Left renal cortex interstitium (tissue), 4 donors: ENCODE measurements around the gene CCDC188. TPM values are rescaled to one million over a fixed set of nuclear protein-coding genes. Genes with fewer than 3 reads are reported as not detected.
A peak's percentile ranks its signal among the peaks of the same experiment; 100 is the strongest.
"Not testable (repeated sequence)": the region's sequence is repeated elsewhere in the genome, so short reads cannot be mapped to it uniquely, and the experiment has no call there.

Experiments
- DNase-seq, 4 donors: peaks; one replicate each; pipeline ENCODE4 v3.0.0-alpha.2; 2013; ENCODE audit warnings: low read depth in 4 of 4, low spot score in 2 of 4, missing footprints in 1 of 4
- polyA plus RNA-seq, 4 donors: library from polyadenylated mRNA; unstranded; fragments of 120-200 nt; gene quantifications; one replicate each; pipeline ENCODE4 v1.2.1, GENCODE V29; 2013; ENCODE audit not compliant: insufficient read length in 4 of 4

The CCDC188 gene
- polyA plus RNA-seq, 4 donors, result 0.24 to 1.8 (median 0.96) TPM

DNA sequence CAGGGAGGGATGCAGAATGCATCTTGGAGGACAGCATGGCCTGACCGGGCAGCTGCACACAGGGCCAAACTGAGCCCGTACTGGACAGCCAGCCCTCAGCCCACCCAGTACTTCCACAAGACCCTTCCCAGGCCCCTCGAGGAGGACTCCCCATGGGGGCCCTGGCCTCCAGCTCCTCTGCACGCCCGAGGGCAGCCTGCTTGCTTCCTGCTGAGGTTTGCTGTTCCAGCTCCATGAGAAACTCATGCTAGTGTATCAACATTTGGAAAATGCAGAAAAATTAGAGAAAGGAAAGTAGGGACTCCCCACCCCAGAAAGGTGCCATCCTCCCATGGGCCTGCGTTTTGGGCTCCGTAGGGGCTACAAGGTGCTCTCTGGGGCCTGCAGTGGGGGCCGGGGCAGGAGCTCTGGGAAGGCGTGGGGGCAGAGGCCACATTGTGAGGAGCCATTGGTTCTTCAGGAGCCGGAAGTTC, 21.3 kb upstream of the CCDC188 start:
- no peak for DNase-seq

DNA sequence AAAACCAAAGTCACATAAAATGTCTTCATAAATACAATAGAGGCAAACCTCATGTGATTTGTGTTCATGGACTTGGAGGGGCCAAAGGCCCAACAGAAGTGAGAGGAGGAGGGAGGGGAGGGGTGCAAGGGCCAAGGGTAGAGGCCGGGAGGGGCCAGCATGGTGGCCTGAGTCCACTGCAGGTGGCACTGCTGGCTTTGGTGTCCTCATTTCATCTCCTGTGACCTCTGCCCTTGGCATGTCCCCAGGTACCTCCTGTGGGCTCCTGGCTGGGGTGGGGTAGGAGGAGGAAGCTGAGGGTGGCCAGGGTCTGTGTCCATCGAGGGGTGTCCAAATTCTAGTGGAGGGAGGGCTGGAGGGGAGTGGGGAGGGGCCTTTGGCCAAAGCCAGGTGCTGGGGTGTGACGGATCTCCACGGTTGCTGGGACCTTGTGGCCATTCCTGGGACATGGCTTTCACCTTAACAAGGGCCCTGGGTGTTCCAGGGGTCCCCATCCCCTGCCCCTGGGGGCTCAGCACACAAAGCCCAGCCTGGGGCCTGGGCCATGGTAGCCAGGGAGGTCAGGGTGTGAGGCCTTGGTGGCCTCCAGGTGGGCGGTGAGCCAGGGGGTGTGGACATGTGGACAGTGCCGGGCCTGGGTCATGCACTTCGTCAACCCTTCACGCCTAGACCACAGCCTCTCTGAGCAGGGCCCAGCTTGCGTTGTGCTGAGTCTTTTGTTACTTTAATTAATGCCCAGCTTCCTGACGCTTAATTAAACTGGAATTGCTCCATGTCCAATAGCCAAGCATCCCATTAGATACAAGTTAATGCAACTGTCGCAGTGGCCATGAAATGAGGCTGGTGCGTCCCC, 20.7 kb upstream of the CCDC188 start:
- DNase-seq, result no peak

DNA sequence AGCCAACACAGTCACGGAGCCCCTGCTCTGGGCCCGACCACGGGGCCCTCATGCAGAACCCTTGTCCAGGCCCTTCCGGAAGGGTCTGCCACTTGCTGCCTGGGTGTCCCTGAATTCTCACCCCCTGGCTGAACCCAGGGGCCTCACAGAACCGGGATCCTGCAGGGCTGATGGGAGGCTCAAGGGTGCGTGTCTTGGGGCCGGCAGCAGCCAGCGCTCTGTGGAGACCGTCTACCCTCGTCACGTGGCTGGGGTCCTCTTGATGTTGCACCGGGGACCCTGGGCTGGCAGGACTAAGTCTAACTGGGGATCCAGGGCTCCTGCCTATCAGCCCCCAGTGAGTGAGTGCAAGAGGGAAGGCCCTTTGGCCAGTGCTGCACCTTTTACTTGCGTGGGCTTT, 19.3 kb upstream of the CCDC188 start:
- DNase-seq, result no peak

DNA sequence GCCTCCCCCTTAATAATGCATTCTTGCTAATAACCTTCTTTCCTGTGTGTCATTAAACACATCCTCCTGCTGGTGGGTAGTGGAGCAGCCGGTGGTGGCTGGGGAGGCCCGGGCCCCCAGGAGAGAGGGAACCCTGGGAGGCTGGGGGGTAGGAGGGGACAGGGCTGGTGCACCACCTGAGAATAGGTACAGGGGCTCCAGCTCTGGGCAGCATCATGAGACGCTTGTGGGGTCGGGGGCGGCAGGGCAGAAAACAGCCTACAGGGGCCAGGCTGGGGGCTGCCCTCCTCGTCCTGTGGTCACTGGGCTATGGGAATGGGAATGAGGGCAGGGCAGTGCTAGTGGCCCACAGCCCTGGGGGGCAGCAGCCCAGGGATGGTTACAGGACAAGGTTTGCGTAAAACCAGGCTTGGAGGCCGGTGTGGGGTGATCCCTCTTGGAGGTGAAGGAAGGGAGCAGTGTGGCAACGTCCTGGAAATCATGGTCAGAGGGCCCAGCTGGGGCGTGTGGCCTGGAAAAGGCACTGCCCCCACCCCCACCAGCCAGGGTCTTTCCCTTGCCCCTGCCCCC, 18.5 kb upstream of the CCDC188 start:
- no peak for DNase-seq

DNA sequence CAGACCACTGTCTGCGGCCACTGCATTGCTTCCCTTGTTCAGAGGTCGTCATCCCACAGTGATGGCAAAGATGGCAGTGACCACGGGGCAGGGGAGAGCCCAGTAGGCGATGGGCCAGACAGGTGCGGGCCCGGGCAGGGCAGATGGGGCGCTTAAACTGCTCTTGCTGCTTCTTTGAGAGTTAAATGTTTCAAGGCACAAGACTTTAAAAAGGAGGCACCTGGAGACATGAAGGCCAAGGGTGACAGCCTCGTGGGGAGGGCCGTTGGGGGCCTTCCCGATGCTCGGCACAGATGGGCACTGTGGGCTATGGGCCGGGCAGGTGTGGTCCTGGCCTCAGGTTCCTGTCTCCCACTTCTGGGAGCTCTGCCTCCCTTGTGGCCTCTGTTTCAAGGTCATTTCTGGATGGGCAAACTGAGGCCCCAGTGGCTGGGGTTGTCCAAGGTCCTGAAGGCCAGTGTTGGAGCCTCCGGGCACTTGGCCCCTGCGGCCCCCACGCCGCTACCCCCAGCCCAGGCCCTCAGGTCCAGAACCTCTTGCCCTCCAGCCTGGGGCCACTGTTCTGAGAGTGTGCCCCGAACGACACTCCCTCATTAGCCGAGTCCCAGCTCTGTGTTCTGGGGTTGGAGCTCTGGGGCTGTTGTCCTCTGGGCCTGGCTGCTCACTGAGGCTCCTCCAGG, 16.9 kb upstream of the CCDC188 start:
- DNase-seq, result no peak

DNA sequence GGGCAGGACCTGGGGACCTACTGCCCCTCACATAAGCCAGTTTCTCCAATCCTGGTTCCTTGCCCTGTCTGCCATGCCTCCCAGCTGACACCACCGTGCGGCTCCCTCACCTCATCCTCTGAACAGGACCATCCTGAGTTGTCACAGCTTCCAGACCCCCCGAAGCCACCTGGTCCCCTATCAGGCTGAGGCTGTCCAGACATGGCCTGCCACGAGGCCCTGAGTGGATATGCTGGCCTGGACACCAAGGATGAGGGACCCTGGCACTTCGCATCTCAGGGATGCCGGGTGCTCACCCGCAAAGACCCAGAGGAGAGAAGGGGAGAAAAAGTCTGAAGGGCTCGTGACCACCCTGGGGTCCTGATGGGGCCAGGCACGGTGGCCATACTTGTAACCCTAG, 15.8 kb upstream of the CCDC188 start:
- no peak for DNase-seq

DNA sequence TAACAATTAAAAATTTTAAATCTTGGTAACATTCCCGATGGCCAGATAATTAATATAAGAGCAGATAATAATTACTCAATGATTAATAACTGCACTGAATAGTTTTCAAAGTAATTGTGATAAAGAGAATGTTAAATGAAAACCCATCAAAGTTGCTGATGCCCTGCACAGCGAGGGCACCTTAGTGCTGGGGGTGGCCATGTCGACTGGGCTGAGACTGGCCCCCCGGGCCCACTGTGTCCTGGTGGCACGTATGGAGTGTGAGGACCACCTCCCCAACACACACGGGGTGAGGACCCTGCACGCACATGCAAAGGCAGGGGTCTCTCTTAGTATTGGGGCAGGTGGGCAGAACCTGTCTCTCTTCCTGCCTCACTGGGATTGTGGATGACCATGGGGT, 15.1 kb upstream of the CCDC188 start:
- no peak for DNase-seq

DNA sequence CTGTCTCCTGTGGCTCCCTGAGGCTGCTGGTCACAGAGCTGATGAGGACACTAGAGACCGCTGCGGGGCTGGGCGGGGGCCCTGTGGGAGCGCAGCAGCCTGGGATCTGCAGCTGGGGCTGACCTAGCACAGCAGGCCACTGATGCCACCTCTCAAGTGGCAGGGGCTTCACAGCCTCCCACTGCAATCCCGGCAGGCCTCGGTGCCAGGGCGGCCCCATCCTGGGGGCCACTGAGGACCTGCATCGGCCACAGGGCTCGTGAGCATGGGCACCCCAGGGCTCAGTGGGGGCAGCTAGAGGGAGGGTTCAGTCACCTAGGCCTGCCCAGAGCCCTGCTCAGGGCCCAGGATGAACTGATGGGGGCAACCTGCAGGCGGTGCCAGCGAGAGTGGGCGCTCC, 14.6 kb upstream of the CCDC188 start:
- no peak for DNase-seq

DNA sequence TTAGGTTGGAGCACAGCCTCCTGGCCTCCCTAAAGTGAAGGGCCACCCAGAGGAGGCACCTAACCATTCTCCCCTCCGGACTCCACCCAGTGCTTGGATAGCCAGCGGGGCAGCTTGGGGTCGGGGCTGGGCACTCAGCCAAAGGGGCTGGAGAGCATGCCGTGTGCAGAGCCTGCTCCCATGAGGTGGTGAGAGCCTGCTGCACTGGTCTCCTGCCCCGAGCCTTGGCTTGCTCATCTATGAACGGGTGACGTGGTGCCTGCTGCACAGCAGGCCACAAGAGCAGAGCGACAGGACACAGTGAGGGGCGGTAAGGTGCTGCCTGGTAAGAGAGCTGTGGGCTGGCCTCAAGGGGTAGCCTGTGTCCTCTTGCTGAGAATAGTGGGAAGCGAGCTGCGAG, 14.0 kb upstream of the CCDC188 start:
- DNase-seq, result no peak

DNA sequence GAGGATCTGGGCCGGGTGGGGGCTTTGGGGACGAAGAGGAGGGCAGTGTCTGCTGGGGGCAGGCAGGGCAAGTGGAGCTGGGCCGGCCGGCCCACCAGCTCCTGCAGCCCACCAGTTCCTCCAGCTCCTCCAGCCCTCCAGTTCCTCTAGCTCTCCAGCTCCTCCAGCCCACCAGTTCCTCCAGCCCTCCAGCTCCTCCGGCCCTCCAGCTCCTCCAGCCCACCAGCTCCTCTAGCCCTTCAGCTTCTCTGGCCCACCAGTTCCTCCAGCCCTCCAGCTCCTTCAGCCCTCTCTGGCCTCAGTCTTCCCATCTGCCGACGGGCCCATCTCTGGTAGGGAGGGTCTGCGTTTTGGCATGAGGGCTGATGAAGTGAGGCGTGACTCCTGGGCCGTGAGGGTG, 9.2 kb upstream of the CCDC188 start:
- no peak for DNase-seq

DNA sequence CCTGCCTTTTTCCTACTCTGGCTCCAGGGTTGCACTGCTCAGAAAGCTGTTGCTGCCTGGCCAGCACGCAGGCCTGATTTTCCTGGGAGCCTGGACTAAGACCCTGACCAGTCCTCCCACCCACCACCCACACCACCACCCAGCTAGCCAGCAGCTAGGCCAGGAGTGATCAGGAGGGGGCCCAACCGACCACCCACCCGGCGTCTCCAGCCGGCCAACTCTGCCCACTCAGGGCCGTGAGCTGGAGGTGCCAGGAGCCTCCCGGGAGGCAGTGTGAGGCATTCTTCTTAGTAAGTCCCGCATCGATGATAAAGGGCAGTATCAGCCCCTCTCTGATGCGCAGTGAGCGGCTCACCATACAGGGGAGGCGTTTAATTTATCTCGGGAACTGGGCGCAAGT, 8.7 kb upstream of the CCDC188 start:
- not testable (repeated sequence) for DNase-seq

DNA sequence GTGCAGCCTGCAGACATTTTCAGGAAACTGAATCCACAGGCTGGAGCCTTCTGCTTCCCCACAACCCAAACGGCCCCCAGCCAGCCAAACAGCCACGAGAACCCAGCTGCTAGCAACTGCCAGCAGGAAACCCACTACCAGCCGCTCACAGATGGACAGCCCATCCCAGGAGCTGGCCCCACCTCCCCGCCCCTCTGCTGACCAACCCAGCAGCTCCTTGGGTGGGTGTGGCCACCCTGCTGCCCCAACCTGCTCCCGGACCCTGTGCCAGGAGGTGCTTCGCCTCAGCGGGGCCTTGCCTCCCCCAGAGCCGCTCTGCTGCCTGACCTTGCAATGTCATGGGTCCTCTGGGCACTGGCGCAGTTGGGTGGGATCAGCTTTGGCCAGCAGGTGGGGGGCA, 8.2 kb upstream of the CCDC188 start:
- DNase-seq, result peak in 1 of 4 donors; percentile 19

DNA sequence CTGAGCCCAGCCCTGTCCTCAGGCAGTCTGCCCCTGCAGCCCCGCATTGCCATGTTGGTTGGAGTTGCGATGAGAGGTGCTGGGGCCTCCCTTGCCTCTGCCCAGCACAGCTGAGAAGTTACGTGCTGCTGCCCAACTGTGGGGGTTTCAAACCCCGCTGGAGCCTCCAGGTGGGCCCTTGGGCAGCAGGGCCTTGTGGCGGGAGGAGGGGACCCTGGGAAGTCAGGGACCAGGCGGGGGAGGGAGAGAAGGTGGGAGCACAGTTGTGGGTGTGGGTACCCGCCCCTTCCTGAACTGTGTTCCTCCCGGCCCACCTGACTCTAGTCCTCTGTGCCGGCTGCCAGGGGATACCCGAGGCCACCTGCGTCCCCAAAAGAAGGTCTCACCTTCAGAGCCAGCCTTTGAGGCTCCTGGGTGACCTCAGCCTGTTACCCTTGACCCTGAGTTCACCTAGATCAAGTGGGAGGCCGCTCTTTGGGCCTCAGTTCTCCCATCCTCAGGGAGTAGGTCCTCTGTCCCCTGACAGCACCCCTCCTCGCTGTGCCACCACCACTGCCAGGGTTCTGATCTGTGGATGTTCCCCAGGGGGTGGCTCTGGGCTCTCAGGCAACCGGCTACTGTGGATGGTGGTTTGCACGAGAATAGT, 7.7 kb upstream of the CCDC188 start:
- DNase-seq, result no peak

DNA sequence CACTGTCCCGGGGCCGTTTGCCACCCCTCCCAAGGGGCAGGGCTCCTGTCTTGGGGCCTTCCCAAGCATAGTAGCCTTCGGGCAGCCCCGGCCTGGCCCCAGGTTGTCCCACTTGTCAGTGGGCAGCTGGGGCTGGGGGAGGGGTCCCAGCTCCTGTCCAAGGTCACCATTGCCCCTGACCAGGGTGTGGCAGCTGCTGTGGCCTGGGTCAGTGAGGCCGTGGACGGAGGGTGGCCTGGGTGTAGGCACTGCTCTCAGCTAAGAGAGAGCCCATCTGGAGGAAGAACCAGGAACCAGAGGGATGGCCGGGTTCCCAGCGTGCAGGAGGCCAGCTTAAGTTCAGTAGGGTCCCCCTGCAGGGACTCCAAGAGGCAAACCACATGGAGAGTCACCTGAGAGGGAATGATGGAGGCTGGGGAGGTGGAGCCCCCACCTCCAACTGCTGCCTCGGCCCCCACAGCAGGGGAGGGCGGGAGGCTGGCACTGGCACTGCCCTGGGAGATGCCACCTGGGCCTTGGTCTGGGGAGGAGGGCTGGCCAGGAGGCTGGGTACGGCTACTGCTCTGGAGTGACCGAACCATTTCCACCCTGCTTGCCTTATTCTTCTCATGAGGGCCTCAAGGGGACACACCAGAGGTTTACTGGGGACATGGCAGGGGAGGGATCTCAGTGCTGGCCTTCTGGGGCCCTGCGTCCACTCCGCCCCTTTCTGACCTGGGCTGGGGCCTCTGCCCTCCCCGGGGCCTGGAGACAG, 6.8 kb upstream of the CCDC188 start:
- no peak for DNase-seq

DNA sequence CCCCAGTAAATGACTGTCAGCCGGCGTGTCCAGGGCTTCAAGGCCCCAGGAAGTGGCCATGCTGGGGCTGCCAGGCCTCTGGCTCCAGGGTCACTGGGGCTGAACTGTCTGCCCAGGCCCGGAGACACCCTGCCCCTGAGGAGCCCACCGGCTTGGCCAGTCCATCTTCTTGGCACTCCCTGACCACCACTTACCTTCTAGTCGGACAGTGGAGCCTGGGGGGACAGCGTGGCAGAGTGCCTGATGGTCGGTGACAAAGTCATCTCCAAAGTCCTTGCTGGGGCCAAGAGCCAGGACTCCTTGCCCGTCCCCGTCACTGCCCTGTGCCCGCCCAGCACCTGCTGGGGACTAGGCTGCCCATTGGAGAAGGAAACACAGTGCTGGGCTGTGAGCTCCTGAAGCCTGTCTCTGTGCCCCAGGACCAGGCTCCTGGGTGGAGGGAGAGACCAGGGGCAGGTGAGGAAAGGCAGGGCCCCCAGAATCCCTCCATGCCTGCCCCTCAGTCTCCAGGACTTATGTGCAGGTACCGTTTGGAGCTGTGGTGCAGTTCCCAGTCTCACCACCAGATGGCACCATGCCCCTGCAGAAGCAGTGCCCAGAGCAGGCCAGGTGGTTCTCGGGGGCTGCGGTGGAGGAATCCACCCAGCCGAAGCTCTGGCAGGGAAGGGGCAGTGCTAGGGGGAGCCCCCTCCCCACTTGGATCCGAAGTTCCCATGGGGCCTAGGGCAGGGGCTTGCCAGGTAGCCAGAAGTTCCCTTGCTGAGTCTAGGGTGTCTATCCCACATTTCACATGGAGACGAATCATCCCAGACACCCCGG, 6.0 kb upstream of the CCDC188 start:
- peak; percentile 46 to 72 (median 52) for DNase-seq

DNA sequence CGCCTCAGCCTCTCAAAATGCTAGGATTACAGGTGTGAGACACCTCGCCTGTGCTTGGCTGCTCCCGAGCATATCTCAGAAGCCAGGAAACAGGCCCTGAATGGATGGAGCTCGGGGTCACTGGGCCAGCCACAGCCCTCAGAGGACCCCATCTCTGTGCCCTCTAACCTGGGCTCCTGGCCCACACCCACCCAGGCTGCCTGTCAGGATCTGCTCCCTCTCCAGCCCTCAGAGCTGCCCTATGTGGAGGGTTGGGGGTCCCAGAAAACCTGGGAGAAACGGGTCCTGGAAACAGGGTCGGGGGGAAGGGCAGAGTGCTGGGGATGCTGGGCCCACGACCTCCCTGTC, 5.2 kb upstream of the CCDC188 start:
- DNase-seq, result no peak

DNA sequence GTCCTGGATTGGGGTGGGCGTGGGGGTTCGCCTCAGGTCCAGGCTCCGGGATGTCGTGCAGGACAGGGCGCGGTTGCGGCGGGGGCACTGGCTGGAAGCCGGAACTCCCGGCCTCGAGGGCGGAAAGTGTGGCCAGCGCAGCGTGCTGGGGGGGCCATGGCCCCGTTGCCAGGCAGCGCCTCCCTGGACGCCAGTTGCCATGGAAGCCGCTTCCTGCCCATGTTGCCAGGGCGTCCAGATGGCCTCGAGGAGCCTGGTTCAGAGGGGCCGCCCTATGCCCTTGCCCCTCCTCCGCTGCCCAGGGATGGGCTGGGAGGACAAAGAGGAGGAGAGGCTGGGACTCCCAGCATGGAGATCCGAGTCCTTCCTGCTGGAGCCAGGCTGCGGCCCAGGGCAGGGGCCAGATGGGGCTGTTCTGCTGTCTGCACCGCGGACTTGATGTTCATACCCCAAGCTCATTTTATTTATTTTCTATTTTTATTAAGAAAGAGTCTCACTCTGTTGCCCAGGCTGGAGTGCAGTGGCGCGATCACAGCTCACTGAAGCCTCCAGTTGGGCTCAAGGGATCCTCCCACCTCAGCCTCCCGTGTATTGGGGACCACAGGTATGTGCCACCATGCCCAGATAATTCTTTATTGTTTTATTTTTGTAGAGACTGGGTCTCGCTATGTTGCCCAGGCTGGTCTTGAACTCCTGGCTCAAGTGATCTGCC, 4.6 kb upstream of the CCDC188 start:
- no peak for DNase-seq

DNA sequence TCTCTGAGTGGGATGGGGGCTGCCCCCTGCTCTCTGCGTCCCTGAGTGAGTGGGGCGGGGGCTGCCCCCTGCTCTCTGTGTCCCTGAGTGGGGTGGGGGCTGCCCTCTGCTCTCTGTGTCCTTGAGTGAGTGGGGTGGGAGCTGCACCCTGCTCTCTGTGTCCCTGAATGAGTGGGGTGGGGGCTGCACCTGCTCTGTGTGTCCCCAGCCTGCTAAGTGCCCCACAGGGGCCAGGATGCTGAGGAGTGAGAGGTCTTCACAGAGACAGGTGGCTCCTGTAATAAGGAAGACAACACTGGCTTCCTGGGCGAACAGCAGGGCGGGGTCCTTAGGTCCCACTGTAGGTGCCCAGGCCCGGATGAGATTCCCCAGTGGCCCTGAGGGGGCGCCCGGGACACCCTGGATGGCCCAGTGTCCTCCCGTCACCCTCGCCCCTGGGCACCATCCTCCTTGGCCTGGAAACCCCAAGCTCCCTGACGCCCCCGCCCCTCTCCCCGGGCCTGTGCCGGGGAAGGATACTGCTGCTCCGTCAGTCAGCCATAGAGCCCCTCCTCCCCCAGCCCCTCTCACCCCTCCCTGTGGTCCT, 3.8 kb upstream of the CCDC188 start:
- no peak for DNase-seq

DNA sequence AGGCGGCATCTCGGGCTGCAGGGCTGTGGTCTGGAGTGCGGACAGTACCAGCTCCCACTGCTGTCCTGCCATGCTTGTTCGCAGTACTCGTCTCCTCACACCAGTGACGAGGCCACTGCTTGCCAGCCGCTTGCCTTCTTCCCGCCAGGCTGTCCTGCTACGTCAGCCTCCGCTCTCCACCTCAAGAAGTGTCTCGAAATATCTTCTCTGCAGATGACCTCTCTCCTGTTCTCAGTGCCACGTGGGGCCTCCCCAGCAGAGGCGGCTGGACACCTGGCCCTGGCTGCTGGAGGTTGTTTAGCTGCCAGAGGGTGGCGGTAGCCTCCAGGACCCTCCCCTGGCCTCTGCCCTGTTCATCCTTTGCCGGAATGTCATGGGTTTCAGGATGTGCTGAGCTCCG, 3.1 kb upstream of the CCDC188 start:
- no peak for DNase-seq
